SK-N-SH treated with all-trans-retinoic acid at 6 μM for 48 hours (cell line): Measurements from ENCODE around the gene TTYH3.

Experiments used
- ATAC-seq: fragments of 200-7000 bp; cut with Tn5 transposase; 3 replicates; pipeline ENCODE4 v1.9.1; 2020; ENCODE audit warnings: mild to moderate bottlenecking, moderate library complexity
- ARNTL ChIP-seq: fragments of 450-650 bp; formaldehyde crosslinking; IDR thresholded peaks from 2 replicates; pipeline ENCODE4 v1.5.0; 2020; ENCODE audit warnings: low read depth, mild to moderate bottlenecking, moderate library complexity, borderline replicate concordance
- BACH2 ChIP-seq: fragments of 250-450 bp; sonication (Bioruptor Pico); IDR thresholded peaks from 2 replicates; pipeline ENCODE4 v1.9.0; 2021; ENCODE audit warnings: mild to moderate bottlenecking, borderline replicate concordance
- CSDC2 ChIP-seq: fragments of 250-450 bp; sonication (Bioruptor Pico); IDR thresholded peaks from 2 replicates; pipeline ENCODE4 v1.5.0; 2020; ENCODE audit warnings: mild to moderate bottlenecking, moderate library complexity
- ISL1 ChIP-seq: fragments of 250-450 bp; sonication (Bioruptor Pico); IDR thresholded peaks from 2 replicates; pipeline ENCODE4 v2.1.2; 2022; ENCODE audit warnings: mild to moderate bottlenecking, moderate library complexity
- PPARA ChIP-seq: fragments of 250-450 bp; sonication (Bioruptor Pico); IDR thresholded peaks from 2 replicates; pipeline ENCODE4 v1.5.0; 2020; ENCODE audit warnings: mild to moderate bottlenecking, borderline replicate concordance
- TOX ChIP-seq: fragments of 250-450 bp; sonication (Bioruptor Pico); IDR thresholded peaks from 2 replicates; pipeline ENCODE4 v1.8.0; 2021; ENCODE audit warnings: mild to moderate bottlenecking, moderate library complexity, borderline replicate concordance
- TF ChIP-seq, protein P1 (sequence below): fragments of 250-450 bp; sonication (Bioruptor Pico); IDR thresholded peaks from 2 replicates; pipeline ENCODE4 v1.8.0; 2020; ENCODE audit warnings: mild to moderate bottlenecking, moderate library complexity, borderline replicate concordance
- TF ChIP-seq, protein P2 (sequence below): fragments of 250-450 bp; sonication (Bioruptor Pico); IDR thresholded peaks from 2 replicates; pipeline ENCODE4 v1.5.1; 2020; ENCODE audit warnings: low read depth, mild to moderate bottlenecking, moderate library complexity

Gene TTYH3

DNA sequence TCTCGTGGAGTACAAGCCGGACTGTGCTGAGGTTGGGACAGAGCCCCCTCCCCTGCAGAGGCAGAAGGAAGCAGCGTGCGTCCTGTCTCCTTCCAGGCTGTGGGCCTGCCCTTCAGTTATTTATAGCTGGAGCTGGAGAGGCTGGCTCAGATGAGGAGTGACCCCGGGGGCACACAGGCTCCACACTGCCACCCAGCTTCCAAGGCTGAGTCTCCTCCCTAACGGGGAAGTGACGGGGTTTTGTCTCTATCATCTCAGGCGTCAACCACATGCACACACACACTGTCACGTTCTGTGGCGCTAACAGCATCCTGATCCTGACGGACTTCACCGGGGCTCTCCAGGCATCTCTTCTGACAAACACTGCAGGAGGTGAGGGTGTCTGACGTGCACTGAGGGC is 81.6 kb downstream of the TTYH3 start (continued):
- TF ChIP-seq, protein P1, sequence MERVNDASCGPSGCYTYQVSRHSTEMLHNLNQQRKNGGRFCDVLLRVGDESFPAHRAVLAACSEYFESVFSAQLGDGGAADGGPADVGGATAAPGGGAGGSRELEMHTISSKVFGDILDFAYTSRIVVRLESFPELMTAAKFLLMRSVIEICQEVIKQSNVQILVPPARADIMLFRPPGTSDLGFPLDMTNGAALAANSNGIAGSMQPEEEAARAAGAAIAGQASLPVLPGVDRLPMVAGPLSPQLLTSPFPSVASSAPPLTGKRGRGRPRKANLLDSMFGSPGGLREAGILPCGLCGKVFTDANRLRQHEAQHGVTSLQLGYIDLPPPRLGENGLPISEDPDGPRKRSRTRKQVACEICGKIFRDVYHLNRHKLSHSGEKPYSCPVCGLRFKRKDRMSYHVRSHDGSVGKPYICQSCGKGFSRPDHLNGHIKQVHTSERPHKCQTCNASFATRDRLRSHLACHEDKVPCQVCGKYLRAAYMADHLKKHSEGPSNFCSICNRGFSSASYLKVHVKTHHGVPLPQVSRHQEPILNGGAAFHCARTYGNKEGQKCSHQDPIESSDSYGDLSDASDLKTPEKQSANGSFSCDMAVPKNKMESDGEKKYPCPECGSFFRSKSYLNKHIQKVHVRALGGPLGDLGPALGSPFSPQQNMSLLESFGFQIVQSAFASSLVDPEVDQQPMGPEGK (CRISPR knock-in tag): no peak
- TF ChIP-seq PPARA (no peak), BACH2 (CRISPR knock-in tag) (no peak), ISL1 (CRISPR knock-in tag) (no peak)

DNA sequence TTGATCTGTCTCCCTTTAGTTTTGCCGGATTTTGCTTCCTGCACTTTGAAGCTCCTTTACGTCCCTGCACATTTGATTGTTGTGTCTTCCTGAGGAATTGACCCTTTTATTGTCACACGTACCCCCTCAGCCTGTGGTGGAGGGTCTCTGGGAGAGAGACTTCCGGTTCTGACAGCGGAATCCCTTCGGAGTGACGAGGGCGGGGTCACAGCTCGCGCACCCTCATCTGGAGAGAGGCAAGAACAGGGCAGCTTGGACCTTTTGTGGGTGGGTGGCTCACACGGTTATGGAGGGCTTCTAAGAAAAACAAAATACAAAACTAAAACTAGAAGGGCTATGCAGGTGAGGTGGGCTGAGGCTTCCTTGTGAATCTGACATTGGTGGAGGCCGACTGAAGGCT is 82.2 kb downstream of the TTYH3 start:
- TF ChIP-seq, protein P2, sequence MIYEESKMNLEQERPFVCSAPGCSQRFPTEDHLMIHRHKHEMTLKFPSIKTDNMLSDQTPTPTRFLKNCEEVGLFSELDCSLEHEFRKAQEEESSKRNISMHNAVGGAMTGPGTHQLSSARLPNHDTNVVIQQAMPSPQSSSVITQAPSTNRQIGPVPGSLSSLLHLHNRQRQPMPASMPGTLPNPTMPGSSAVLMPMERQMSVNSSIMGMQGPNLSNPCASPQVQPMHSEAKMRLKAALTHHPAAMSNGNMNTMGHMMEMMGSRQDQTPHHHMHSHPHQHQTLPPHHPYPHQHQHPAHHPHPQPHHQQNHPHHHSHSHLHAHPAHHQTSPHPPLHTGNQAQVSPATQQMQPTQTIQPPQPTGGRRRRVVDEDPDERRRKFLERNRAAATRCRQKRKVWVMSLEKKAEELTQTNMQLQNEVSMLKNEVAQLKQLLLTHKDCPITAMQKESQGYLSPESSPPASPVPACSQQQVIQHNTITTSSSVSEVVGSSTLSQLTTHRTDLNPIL: no peak
- TF ChIP-seq ARNTL (CRISPR knock-in tag): no peak
- no peak for TF ChIP-seq CSDC2
- no peak for TF ChIP-seq TOX (CRISPR knock-in tag)
- no peak for ATAC-seq
